Posterior cingulate gyrus (tissue), 11 donors: ENCODE data around the gene CNN1.
"Not testable (repeated sequence)": the region's sequence is repeated elsewhere in the genome, so short reads cannot be mapped to it uniquely, and the experiment has no call there.

Experiments
- DNase-seq, 10 donors: peaks; one replicate each; pipeline versions ENCODE4 v3.0.0 to v3.0.0-alpha.2; 2020 to 2021; ENCODE audit warnings: mixed read lengths in 3 of 10
- intact Hi-C: fragments of 100-400 bp; cut with DNase I; formaldehyde crosslinking; loops from one replicate; pipeline ENCODE4 v1.15.1; 2023

The CNN1 gene

DNA sequence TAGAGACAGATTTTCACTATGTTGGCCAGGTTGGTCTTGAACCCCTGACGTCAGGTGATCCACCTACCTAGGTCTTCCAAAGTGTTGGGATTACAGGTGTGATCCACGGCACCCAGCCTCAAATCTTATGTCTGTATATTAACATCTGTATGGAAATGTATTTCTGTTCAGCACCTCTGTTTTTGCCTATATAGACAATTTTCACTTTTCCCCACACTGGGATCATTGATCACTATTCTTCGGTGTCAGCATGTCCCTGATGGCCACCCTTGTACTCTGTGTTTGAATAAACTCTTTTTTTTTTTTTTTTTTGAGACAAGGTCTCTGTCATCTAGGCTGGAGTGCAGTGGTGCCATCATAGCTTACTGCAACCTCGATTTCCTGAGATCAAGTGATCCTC, 55.4 kb downstream of the CNN1 start:
- intact Hi-C loops, result loop anchor here (5.0 kb wide), 1 partner anchor 37 kb away; the partner anchor contains the start of gene ELOF1
- no peak for DNase-seq

GRCh38 chr19:11596156-11596555, 57.5 kb downstream of the CNN1 start:
- intact Hi-C loops, result loop anchor here (2.0 kb wide), 1 partner anchor 171 kb away; the partner anchor contains the start of gene ZNF441
- DNase-seq, result no peak

GRCh38 chr19:11597202-11598102, 58.8 kb downstream of the CNN1 start, which contains the start of gene ZNF627:
ZNF627 (plus strand) TSS chr19:11597483; CDS start chr19:11597628, 145 bp downstream.
- intact Hi-C loops, result loop anchor here (2.0 kb wide), 1 partner anchor 169 kb away; the partner anchor contains the start of gene ZNF441
- peak; percentile 95 to 100 (median 99) for DNase-seq

DNA sequence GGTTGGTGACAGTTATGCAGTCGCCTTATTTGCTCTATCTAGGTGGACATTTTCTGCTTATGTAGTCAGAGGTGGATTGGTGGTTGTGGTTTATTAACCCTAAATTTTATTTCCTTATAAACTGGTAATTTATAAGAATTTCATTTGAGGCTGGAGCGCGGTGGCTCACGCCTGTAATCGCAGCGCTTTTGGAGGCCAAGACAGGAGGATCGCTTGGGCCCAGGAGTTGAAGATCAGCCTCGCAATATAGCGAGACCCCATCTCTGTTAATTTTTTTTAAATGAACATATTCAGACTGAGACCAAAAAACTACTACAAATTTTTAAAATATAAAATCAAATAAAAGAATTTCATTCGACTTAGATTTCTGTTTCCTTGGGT, 59.4 kb downstream of the CNN1 start:
- intact Hi-C loops, result no loop called here
- no peak for DNase-seq

DNA sequence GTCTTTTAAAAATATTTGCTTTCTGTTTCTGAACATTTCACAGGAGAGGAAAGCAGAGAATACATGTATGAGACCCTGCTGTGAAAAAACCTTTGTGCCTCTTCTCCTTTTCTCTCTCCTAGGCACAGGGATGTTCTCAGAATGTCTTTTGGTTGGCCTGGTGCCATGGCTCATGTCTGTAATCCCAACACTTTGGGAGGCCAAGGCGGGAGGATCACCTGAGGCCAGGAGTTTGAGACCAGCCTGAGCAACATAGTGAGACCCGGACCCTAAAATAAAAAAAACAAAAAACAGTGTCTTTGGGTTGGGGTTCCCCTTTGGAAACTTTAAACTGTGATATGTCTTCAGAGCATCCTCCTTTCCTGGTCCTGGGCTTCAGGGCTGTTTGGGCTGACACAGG, 60.1 kb downstream of the CNN1 start:
- no peak for DNase-seq
- intact Hi-C loops, result no loop called here

DNA sequence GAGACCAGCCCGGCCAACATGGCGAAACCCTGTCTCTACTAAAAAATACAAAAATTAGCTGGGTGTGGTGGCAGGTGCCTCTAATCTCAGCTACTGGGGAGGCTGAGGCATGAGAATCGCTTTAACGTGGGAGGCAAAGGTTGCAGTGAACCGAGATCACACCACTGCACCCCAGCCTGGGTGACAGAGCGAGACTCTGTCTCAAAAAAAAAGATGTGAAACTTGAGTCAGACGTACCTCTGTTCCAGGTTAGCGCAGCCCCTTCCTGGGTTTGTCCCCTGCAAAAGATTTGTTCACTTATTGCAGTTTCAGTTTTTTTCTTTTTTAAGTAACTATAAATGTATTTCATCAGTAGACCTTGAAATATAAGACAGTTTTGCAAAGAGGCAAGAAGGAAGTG, 61.1 kb downstream of the CNN1 start:
- intact Hi-C loops, DNase-seq: not testable (repeated sequence)
